OCI-LY7 (cell line): ENCODE results near the gene CMPK1. TPM values are rescaled to one million over a fixed set of nuclear protein-coding genes. Genes with fewer than 3 reads are reported as not detected.

ENCODE experiments used
- BruUV-seq: library from RNA; stranded (reverse); fragments of 400-500 nt; replicated peaks from 2 replicates; lab custom pipeline; 2021; lab: Mats Ljungman, UMichigan
- CTCF ChIA-PET: fragments of 300-600 bp; sonication (Branson Sonifier 250); formaldehyde crosslinking; loops from one replicate; lab custom pipeline; 2022; ENCODE audit warnings: antibody characterized with exemption; ENCODE audit not compliant: unreplicated experiment; lab: Charles Lee
- POLR2A ChIA-PET: fragments of 300-600 bp; sonication (Branson Sonifier 250); formaldehyde crosslinking; loops from one replicate; lab custom pipeline; 2022; ENCODE audit warnings: antibody characterized with exemption; lab: Charles Lee
- DNase-seq: peaks from one replicate; pipeline ENCODE4 v3.0.0-alpha.2; 2015; ENCODE audit warnings: low spot score
- H2AFZ ChIP-seq: fragments of 200-600 bp; sonication (generic), shearing (Covaris generic); 2 replicates; pipeline ENCODE4 v1.6.1; 2014; ENCODE audit warnings: mild to moderate bottlenecking, antibody characterized with exemption, low read length, moderate library complexity
- H3K27ac ChIP-seq: fragments of 200-600 bp; sonication (generic); 2 replicates; pipeline ENCODE4 v1.5.1; 2014; ENCODE audit warnings: mixed run types, low read depth, mild to moderate bottlenecking, moderate library complexity, low read length, inconsistent platforms; ENCODE audit not compliant: poor library complexity, severe bottlenecking
- H3K36me3 ChIP-seq: fragments of 200-600 bp; sonication (generic); 2 replicates; pipeline ENCODE4 v1.6.1; 2014; ENCODE audit warnings: mild to moderate bottlenecking, antibody characterized with exemption, low read length, moderate library complexity, mixed read lengths; ENCODE audit not compliant: insufficient read depth
- H3K4me1 ChIP-seq: fragments of 200-600 bp; sonication (generic); 2 replicates; pipeline ENCODE4 v1.5.1; 2014; ENCODE audit warnings: mild to moderate bottlenecking, low read length; ENCODE audit not compliant: insufficient read depth, poor library complexity, severe bottlenecking
- H3K4me2 ChIP-seq: fragments of 200-600 bp; sonication (generic); 2 replicates; pipeline ENCODE4 v1.6.1; 2014; ENCODE audit warnings: mild to moderate bottlenecking, low read length
- H3K4me3 ChIP-seq: fragments of 200-600 bp; sonication (generic); 2 replicates; pipeline ENCODE4 v1.5.1; 2014; ENCODE audit warnings: mild to moderate bottlenecking, low read depth, low read length; ENCODE audit not compliant: poor library complexity, severe bottlenecking
- H3K79me2 ChIP-seq: fragments of 200-600 bp; sonication (generic); 2 replicates; pipeline ENCODE4 v1.6.1; 2016; ENCODE audit warnings: low read depth, mild to moderate bottlenecking, low read length, moderate library complexity, mixed read lengths; ENCODE audit not compliant: insufficient read depth
- H3K9me2 ChIP-seq: fragments of 200-600 bp; sonication (generic); 2 replicates; pipeline ENCODE4 v1.6.1; 2016; ENCODE audit warnings: mild to moderate bottlenecking, low read length, mixed read lengths; ENCODE audit not compliant: insufficient read depth
- H3K9me3 ChIP-seq: fragments of 200-600 bp; sonication (generic); 2 replicates; pipeline ENCODE4 v1.6.1; 2014; ENCODE audit warnings: mild to moderate bottlenecking, mixed run types, low read length, mixed read lengths
- H4K20me1 ChIP-seq: fragments of 200-600 bp; sonication (generic); 2 replicates; pipeline ENCODE4 v1.6.1; 2014; ENCODE audit warnings: mild to moderate bottlenecking, antibody characterized with exemption, low read length, moderate library complexity, mixed read lengths; ENCODE audit not compliant: insufficient read depth
- EZH2phosphoT487 ChIP-seq: fragments of 200-600 bp; sonication (generic); IDR thresholded peaks from 2 replicates; pipeline ENCODE4 v1.6.1; 2018; ENCODE audit warnings: low read depth, borderline replicate concordance, mild to moderate bottlenecking, mixed run types, antibody characterized with exemption, low read length, moderate library complexity, mixed read lengths
- intact Hi-C: fragments of 100-400 bp; cut with micrococcal nuclease; formaldehyde crosslinking; loops from one replicate; pipeline ENCODE4 v1.10.0; 2022; ENCODE audit not compliant: unreplicated experiment
- total RNA-seq, 2 experiments: library from RNA; depleted of rRNA in 1 of 2; stranded (reverse); fragments of >200 nt in 1 of 2; shearing (Covaris generic) in 1 of 2; gene quantifications; 2 replicates each; pipeline ENCODE4 v1.2.3, GENCODE V29; 2014 to 2022
- TF ChIP-seq, protein P1 (sequence below): fragments of 200-600 bp; sonication (generic); conservative IDR thresholded peaks from 2 replicates; pipeline ENCODE4 v1.5.1; 2014; ENCODE audit warnings: mild to moderate bottlenecking, antibody characterized with exemption, low read length, moderate library complexity, mixed read lengths

Gene CMPK1
- total RNA-seq, 2 experiments from 2014 or later: 59.2 to 85.8 TPM

DNA sequence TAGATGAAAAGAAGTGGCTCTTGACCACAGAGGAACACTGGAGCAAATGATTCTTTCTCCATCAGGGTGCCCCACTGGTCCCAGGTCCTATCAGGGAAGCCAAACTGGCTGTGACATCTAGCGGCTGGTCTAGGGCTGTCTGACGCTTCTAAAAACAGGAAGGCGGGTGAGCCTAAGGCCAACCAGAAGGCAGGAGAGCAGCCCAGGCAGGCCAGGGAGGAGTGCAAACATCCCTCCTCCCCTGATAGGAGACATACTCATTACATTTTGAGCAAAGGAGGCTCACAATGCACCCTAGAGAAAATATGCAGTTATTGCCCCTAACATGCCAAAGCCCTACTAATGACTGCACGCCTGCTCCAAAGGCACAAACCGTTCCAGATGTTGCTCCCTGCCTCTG, 72.1 kb downstream of the CMPK1 start:
- no peaks in the 10 kb centered on the region for H3K79me2 ChIP-seq
- H3K27ac ChIP-seq: peak overlapping the region; percentile 31
- peak; percentile 72 for DNase-seq
- H4K20me1 ChIP-seq: no peaks in the 10 kb centered on the region
- CTCF ChIA-PET: no interaction called here
- POLR2A ChIA-PET: no interaction called here
- intact Hi-C loops: no loop called here
- no TSS peak for BruUV-seq
- H3K4me2 ChIP-seq: peak overlapping the region; percentile 39
- H3K4me3 ChIP-seq: no peak overlapping the region
- H3K9me2 ChIP-seq: no peaks in the 10 kb centered on the region
- no peaks in the 10 kb centered on the region for H3K9me3 ChIP-seq
- no peaks in the 10 kb centered on the region for H3K36me3 ChIP-seq
- H2AFZ ChIP-seq: peak overlapping the region; percentile 65; the same call in 1 of the 2 replicates
- no peak for TF ChIP-seq EZH2phosphoT487
- TF ChIP-seq, protein P1, sequence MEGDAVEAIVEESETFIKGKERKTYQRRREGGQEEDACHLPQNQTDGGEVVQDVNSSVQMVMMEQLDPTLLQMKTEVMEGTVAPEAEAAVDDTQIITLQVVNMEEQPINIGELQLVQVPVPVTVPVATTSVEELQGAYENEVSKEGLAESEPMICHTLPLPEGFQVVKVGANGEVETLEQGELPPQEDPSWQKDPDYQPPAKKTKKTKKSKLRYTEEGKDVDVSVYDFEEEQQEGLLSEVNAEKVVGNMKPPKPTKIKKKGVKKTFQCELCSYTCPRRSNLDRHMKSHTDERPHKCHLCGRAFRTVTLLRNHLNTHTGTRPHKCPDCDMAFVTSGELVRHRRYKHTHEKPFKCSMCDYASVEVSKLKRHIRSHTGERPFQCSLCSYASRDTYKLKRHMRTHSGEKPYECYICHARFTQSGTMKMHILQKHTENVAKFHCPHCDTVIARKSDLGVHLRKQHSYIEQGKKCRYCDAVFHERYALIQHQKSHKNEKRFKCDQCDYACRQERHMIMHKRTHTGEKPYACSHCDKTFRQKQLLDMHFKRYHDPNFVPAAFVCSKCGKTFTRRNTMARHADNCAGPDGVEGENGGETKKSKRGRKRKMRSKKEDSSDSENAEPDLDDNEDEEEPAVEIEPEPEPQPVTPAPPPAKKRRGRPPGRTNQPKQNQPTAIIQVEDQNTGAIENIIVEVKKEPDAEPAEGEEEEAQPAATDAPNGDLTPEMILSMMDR: peak; percentile 48
- peaks cover 60% of the 10 kb centered on the region for H3K4me1 ChIP-seq

DNA sequence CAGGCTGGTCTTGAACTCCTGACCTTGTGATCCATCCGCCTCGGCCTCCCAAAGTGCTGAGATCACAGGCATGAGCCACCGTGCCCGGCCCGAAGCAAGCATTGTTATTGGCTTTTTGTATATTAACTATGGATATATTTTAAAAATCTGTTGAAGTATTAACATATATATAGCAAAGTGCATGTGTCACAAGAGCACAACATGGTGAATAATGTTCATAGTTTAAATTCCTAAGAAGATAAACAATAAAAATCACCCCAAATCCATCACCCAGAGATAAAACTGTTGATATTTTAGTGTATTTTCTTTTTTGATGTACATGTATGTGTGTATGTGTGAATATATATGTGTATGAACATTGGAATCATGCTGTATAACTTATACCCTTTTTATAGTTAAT, 73.4 kb downstream of the CMPK1 start:
- no peaks in the 10 kb centered on the region for H3K9me2 ChIP-seq
- ChIA-PET POLR2A (interaction anchor here (0.6 kb wide), 1 partner anchor 93 kb away, joined by 3 read pairs; the partner anchor contains the start of gene STIL), CTCF (interaction anchor here (1.5 kb wide), 1 partner anchor 31 kb away, joined by 4 read pairs; the partner anchor contains the start of gene FOXD2)
- H2AFZ ChIP-seq: no peak overlapping the region
- H3K9me3 ChIP-seq: no peaks in the 10 kb centered on the region
- no peaks in the 10 kb centered on the region for H3K36me3 ChIP-seq
- no peak for TF ChIP-seq EZH2phosphoT487
- TF ChIP-seq, protein P1: no peak
- H4K20me1 ChIP-seq: no peaks in the 10 kb centered on the region
- H3K4me3 ChIP-seq: no peak overlapping the region
- intact Hi-C loops: no loop called here
- DNase-seq: no peak
- no peak overlapping the region for H3K27ac ChIP-seq
- no peak overlapping the region for H3K4me2 ChIP-seq
- peaks cover 48% of the 10 kb centered on the region for H3K4me1 ChIP-seq
- BruUV-seq: no TSS peak
- no peaks in the 10 kb centered on the region for H3K79me2 ChIP-seq

DNA sequence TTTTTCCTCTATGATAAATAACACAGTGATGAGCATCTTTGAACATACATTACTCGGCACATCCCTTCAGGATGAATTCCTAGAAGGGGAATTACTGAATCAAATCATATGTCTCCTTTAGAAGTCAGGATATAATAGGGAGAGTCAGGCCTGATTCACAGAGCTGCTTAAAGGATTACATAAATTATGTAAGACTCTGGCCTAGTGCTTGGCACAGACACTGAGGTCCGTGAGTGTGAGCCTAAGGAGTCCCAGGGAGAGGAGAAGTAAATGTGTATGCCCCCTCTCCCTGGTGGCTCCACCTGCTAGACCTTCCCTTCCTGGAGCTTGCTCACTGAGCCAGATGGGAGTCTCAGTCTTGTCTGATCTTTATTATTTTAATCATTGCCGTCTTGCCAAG, 73.9 kb downstream of the CMPK1 start:
- no peak for TF ChIP-seq EZH2phosphoT487
- TF ChIP-seq, protein P1: no peak
- Histone ChIP-seq H2AFZ (no peak overlapping the region), H3K4me2 (no peak overlapping the region), H3K36me3 (no peaks in the 10 kb centered on the region), H3K9me2 (no peaks in the 10 kb centered on the region), H3K9me3 (no peaks in the 10 kb centered on the region), H4K20me1 (no peaks in the 10 kb centered on the region), H3K27ac (no peak overlapping the region), H3K4me1 (peaks cover 42% of the 10 kb centered on the region), H3K79me2 (no peaks in the 10 kb centered on the region), H3K4me3 (no peak overlapping the region)
- BruUV-seq: no TSS peak
- DNase-seq: no peak
- POLR2A ChIA-PET: interaction anchor here (0.6 kb wide), 1 partner anchor 93 kb away, joined by 3 read pairs; the partner anchor contains the start of gene STIL
- CTCF ChIA-PET: interaction anchor here (1.5 kb wide), 1 partner anchor 30 kb away, joined by 4 read pairs; the partner anchor contains the start of gene FOXD2
- intact Hi-C loops: no loop called here
